H1 (cell line): ENCODE data around the gene APOL3. TPM values are rescaled to one million over a fixed set of nuclear protein-coding genes. Genes with fewer than 3 reads are reported as not detected.

Experiments used
- CBX5 ChIP-seq: fragments of 300-800, 300-1000 bp; sonication (generic); IDR thresholded peaks from 2 replicates; pipeline ENCODE4 v1.7.1; 2016; ENCODE audit warnings: antibody characterized with exemption, low read length, low read depth
- EP300 ChIP-seq, 2 experiments: IDR thresholded peaks; 1 replicate in 1 of 2; 2 replicates in 1 of 2; pipeline ENCODE4 v1.6.1; 2011 to 2012; ENCODE audit warnings: low read depth in 2 of 2, low read length in 2 of 2, mild to moderate bottlenecking in 2 of 2, borderline replicate concordance in 1 of 2, inconsistent platforms in 1 of 2, moderate library complexity in 1 of 2
- EZH2 ChIP-seq: fragments of 200-600 bp; sonication (generic); IDR thresholded peaks from 2 replicates; pipeline ENCODE4 v1.7.1; 2012; ENCODE audit warnings: low read depth, mild to moderate bottlenecking, moderate library complexity, low read length, inconsistent platforms; ENCODE audit not compliant: severe bottlenecking
- HDAC6 ChIP-seq: IDR thresholded peaks from one replicate; pipeline ENCODE4 v1.7.1; 2012; ENCODE audit warnings: low read depth, mild to moderate bottlenecking, inconsistent platforms, low read length, moderate library complexity
- KDM1A ChIP-seq: fragments of 200-600, 300-600 bp; sonication (generic); IDR thresholded peaks from 2 replicates; pipeline ENCODE4 v1.7.1; 2016; ENCODE audit warnings: mild to moderate bottlenecking, low read length, borderline replicate concordance
- POLR2A ChIP-seq, 2 experiments: IDR thresholded peaks; 1 replicate in 1 of 2; 2 replicates in 1 of 2; pipeline ENCODE4 v1.6.1; 2011; ENCODE audit warnings: low read depth in 2 of 2, low read length in 2 of 2, mild to moderate bottlenecking in 2 of 2; ENCODE audit errors: control extremely low read depth in 1 of 2
- SP2 ChIP-seq: IDR thresholded peaks from 2 replicates; pipeline ENCODE4 v1.6.1; 2012; ENCODE audit warnings: mild to moderate bottlenecking, low read length, inconsistent platforms
- polyA plus RNA-seq, 7 experiments: library from polyadenylated mRNA; depleted of rRNA in 3 of 7; stranded (reverse) in 5 of 7; unstranded in 2 of 7; fragments of >200 nt in 5 of 7; fragments of 200-250 nt in 2 of 7; gene quantifications; 1 replicate in 5 of 7; 2 replicates in 1 of 7; 4 replicates in 1 of 7; pipeline versions ENCODE4 v1.2.1 to v1.2.3, GENCODE V29; 2011 to 2013; ENCODE audit warnings: missing spikeins in 2 of 7, mixed read lengths in 2 of 7
- total RNA-seq: library from RNA; stranded (reverse); fragmentation: NEBNext Ultra II Directional; extraction: Animal tissue kit (Norgen Biotek cat#: 25700); gene quantifications from 2 replicates; pipeline ENCODE4 v1.2.1, GENCODE V29; 2021
- TF ChIP-seq, protein P1 (sequence below): fragments of 300-600 bp; sonication (generic); IDR thresholded peaks from 2 replicates; pipeline ENCODE4 v1.7.1; 2012; ENCODE audit warnings: low read length, moderate library complexity, mild to moderate bottlenecking, inconsistent platforms; ENCODE audit not compliant: insufficient replicate concordance
- TF ChIP-seq, protein P2 (sequence below): IDR thresholded peaks from 2 replicates; pipeline ENCODE4 v1.6.1; 2012; ENCODE audit warnings: inconsistent platforms

The APOL3 gene
- total and polyA plus RNA-seq, 2 of the 8 experiments (the other 6 are each of a cell fraction or from before 2014, with no cell fraction given) = 0.12 TPM; not detected in 1

DNA sequence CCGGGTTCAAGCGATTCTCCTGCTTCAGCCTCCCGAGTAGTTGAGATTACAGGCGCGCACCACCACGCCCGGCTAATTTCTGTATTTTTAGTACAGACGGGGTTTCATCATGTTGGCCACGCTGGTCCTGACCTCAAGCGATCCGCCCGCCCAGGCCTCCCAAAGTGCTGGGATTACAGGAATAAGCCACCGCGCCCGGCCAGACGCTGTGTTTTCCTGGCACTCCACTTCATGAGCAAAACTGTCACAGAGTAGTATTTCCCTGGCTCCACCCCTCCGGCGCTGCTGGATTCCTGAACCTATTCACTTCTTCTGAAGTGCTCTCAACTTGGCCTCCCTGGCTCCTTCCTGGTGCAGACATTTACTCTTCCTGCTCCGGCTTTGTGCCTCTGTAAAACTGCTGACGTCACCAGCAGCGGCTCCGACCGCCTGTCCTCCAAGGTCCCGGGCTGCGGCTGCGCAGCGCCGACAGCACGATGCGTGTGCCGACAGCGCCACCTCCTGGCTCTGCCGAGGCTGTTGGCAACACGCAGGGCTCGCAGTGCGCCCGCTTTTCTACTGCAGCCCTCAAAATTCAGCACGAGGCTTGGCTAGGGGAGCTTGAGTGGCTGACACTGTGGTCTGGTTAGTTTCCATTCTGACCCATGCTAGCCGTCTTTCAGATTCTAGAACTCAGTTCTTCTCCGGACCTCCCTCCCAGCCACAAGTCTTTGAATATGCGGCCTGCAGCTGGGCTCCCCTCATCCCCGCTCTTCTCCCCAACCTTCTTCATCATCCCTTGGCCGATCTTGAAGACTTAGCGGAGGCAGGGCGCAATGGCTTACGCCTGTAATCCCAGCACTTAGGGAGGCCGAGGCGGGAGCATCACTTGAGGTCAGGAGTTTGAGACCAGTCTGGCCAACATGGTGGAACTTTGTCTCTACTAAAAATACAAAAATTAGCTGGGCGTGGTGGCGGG is 36.6 kb downstream of the APOL3 start (continued):
- TF ChIP-seq, protein P1, sequence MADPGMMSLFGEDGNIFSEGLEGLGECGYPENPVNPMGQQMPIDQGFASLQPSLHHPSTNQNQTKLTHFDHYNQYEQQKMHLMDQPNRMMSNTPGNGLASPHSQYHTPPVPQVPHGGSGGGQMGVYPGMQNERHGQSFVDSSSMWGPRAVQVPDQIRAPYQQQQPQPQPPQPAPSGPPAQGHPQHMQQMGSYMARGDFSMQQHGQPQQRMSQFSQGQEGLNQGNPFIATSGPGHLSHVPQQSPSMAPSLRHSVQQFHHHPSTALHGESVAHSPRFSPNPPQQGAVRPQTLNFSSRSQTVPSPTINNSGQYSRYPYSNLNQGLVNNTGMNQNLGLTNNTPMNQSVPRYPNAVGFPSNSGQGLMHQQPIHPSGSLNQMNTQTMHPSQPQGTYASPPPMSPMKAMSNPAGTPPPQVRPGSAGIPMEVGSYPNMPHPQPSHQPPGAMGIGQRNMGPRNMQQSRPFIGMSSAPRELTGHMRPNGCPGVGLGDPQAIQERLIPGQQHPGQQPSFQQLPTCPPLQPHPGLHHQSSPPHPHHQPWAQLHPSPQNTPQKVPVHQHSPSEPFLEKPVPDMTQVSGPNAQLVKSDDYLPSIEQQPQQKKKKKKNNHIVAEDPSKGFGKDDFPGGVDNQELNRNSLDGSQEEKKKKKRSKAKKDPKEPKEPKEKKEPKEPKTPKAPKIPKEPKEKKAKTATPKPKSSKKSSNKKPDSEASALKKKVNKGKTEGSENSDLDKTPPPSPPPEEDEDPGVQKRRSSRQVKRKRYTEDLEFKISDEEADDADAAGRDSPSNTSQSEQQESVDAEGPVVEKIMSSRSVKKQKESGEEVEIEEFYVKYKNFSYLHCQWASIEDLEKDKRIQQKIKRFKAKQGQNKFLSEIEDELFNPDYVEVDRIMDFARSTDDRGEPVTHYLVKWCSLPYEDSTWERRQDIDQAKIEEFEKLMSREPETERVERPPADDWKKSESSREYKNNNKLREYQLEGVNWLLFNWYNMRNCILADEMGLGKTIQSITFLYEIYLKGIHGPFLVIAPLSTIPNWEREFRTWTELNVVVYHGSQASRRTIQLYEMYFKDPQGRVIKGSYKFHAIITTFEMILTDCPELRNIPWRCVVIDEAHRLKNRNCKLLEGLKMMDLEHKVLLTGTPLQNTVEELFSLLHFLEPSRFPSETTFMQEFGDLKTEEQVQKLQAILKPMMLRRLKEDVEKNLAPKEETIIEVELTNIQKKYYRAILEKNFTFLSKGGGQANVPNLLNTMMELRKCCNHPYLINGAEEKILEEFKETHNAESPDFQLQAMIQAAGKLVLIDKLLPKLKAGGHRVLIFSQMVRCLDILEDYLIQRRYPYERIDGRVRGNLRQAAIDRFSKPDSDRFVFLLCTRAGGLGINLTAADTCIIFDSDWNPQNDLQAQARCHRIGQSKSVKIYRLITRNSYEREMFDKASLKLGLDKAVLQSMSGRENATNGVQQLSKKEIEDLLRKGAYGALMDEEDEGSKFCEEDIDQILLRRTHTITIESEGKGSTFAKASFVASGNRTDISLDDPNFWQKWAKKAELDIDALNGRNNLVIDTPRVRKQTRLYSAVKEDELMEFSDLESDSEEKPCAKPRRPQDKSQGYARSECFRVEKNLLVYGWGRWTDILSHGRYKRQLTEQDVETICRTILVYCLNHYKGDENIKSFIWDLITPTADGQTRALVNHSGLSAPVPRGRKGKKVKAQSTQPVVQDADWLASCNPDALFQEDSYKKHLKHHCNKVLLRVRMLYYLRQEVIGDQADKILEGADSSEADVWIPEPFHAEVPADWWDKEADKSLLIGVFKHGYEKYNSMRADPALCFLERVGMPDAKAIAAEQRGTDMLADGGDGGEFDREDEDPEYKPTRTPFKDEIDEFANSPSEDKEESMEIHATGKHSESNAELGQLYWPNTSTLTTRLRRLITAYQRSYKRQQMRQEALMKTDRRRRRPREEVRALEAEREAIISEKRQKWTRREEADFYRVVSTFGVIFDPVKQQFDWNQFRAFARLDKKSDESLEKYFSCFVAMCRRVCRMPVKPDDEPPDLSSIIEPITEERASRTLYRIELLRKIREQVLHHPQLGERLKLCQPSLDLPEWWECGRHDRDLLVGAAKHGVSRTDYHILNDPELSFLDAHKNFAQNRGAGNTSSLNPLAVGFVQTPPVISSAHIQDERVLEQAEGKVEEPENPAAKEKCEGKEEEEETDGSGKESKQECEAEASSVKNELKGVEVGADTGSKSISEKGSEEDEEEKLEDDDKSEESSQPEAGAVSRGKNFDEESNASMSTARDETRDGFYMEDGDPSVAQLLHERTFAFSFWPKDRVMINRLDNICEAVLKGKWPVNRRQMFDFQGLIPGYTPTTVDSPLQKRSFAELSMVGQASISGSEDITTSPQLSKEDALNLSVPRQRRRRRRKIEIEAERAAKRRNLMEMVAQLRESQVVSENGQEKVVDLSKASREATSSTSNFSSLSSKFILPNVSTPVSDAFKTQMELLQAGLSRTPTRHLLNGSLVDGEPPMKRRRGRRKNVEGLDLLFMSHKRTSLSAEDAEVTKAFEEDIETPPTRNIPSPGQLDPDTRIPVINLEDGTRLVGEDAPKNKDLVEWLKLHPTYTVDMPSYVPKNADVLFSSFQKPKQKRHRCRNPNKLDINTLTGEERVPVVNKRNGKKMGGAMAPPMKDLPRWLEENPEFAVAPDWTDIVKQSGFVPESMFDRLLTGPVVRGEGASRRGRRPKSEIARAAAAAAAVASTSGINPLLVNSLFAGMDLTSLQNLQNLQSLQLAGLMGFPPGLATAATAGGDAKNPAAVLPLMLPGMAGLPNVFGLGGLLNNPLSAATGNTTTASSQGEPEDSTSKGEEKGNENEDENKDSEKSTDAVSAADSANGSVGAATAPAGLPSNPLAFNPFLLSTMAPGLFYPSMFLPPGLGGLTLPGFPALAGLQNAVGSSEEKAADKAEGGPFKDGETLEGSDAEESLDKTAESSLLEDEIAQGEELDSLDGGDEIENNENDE = no peak
- no peak for TF ChIP-seq EZH2
- TF ChIP-seq CBX5 = no peak
- no peak for TF ChIP-seq SP2
- no peak for TF ChIP-seq KDM1A
- TF ChIP-seq EP300 (IDR thresholded peaks at IDR 0.05; ENCODE audit: borderline replicate concordance in 1 of 2, low read depth in 2 of 2, low read length in 2 of 2) = no peak
- TF ChIP-seq POLR2A (IDR thresholded peaks at IDR 0.05; ENCODE audit: control extremely low read depth in 1 of 2, low read depth in 2 of 2, low read length in 2 of 2) = no peak
- TF ChIP-seq, protein P2, sequence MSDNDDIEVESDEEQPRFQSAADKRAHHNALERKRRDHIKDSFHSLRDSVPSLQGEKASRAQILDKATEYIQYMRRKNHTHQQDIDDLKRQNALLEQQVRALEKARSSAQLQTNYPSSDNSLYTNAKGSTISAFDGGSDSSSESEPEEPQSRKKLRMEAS = peak; percentile 95
- TF ChIP-seq HDAC6 = no peak
